ENCODE results near the gene HEPACAM.

The HEPACAM gene

DNA sequence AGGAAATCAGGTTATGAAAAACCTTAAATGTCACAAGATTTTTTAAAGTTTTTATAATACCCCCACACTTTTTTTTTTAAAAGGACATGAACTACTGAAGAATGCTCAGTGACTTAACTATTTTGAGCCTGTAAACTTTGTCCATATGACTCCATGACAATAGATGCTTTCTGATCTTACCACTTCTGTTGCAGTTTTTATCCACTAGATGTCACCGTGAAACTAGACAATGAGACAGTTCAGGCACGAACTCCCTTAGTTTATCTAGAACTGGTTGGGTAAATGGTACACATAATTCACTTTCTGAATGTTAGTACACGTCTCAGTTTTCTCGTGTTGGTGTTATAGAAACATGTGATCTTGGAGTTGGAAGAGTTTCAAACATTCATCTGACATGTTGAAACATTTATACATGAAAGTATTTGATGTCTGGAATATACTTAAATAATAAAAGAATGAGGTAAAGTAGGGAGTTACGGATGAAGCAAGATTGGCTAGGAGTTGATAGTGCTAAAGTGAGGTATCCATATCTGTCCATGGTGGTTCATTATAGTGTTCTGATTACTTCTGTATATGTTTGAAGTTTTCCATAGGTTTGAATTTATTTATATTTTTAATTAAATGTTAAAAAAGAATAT, 26.2 kb upstream of the HEPACAM start:
- no peak for TF ChIP-seq PAX5 (IDR thresholded peaks at IDR 0.05; ENCODE audit: insufficient read depth, low read length, severe bottlenecking)
- no peak for TF ChIP-seq POLR2AphosphoS5 (IDR thresholded peaks at IDR 0.05; ENCODE audit: low read depth, low read length)
- TF ChIP-seq POLR2A (IDR thresholded peaks at IDR 0.05; ENCODE audit: low read depth, low read length), result no peak
- TF ChIP-seq POU2F2 (IDR thresholded peaks at IDR 0.05; ENCODE audit: low read depth, low read length), result no peak
- peak; percentile 89 for FAIRE-seq
- peak; percentile 19 for DNase-seq (ENCODE audit: insufficient read length, low spot score)

GRCh38 chr11:124955035-124955434, 19.2 kb upstream of the HEPACAM start:
- peak; percentile 9 for FAIRE-seq

DNA sequence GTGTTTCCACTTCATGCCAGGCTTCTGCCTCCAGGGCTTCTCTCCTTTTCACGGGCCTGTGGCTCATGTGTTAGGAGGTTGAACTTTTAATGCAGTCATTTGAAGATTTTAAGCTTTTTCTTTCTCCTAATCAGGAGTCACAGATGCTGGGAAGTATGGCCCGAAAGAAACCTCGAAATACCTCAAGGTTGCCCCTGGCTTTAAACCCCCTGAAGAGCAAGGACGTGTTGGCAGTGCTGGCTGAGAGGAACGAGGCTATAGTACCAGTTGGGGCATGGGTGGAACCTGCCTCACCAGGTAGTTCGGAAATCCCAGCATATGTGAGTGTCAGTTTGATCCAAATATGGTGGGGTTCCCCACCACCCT, 18.7 kb upstream of the HEPACAM start:
- TF ChIP-seq POLR2A (IDR thresholded peaks at IDR 0.05; ENCODE audit: low read depth, low read length) (no peak), TAF1 (IDR thresholded peaks at IDR 0.05; ENCODE audit: low read depth, low read length) (no peak), SPI1 (IDR thresholded peaks at IDR 0.05; ENCODE audit: low read depth, low read length) (no peak), PAX5 (IDR thresholded peaks at IDR 0.05; ENCODE audit: insufficient read depth, low read length, severe bottlenecking) (no peak), POU2F2 (IDR thresholded peaks at IDR 0.05; ENCODE audit: low read depth, low read length) (no peak), POLR2AphosphoS5 (IDR thresholded peaks at IDR 0.05; ENCODE audit: low read depth, low read length) (no peak)
- FAIRE-seq, result peak; percentile 61
- DNase-seq (ENCODE audit: insufficient read length, low spot score), result no peak

More at GRCh38 chr11:124955035-124955434, 19.2 kb upstream of the HEPACAM start:
- no peak for TF ChIP-seq SPI1 (IDR thresholded peaks at IDR 0.05; ENCODE audit: low read depth, low read length)
- no peak for DNase-seq (ENCODE audit: insufficient read length, low spot score)

GRCh38 chr11:124953753-124954589, 18.1 kb upstream of the HEPACAM start, which contains the start of gene CCDC15:
TSS of gene CCDC15 (plus strand) at chr11:124954202. CDS start at chr11:124954733, 531 bp downstream.
- DNase-seq (ENCODE audit: insufficient read length, low spot score) (peak; percentile 71), FAIRE-seq (peak; percentile 100)
- TF ChIP-seq PAX5 (IDR thresholded peaks at IDR 0.05; ENCODE audit: insufficient read depth, low read length, severe bottlenecking) (no peak), POLR2AphosphoS5 (IDR thresholded peaks at IDR 0.05; ENCODE audit: low read depth, low read length) (peak; percentile 97), SPI1 (IDR thresholded peaks at IDR 0.05; ENCODE audit: low read depth, low read length) (peak; percentile 40), TAF1 (IDR thresholded peaks at IDR 0.05; ENCODE audit: low read depth, low read length) (peak; percentile 66), POU2F2 (IDR thresholded peaks at IDR 0.05; ENCODE audit: low read depth, low read length) (peak; percentile 84), POLR2A (IDR thresholded peaks at IDR 0.05; ENCODE audit: low read depth, low read length) (peak; percentile 97)

DNA sequence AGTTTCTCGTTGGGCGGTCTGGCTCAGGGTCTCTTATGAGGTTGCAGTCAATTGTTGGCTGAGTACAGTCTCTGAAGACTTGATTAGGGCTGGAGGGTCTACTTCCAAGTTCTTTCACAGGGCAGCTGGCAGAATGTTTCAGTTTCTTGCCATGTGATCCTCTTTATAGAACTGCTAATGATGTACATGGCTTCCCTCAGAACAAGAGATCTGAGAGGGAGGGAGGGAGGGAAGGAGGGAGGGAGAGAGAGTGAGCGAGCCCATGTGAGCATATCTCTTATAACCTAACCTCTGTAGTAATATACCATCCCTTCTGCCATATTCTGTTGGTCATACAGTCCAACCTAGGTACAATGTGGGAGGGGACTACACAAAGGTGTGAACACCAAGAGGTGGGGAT, 15.5 kb upstream of the HEPACAM start:
- DNase-seq (ENCODE audit: insufficient read length, low spot score) (no peak), FAIRE-seq (no peak)
- TF ChIP-seq SPI1 (IDR thresholded peaks at IDR 0.05; ENCODE audit: low read depth, low read length), result no peak
- no peak for TF ChIP-seq TAF1 (IDR thresholded peaks at IDR 0.05; ENCODE audit: low read depth, low read length)
- TF ChIP-seq POU2F2 (IDR thresholded peaks at IDR 0.05; ENCODE audit: low read depth, low read length), result no peak
- TF ChIP-seq POLR2AphosphoS5 (IDR thresholded peaks at IDR 0.05; ENCODE audit: low read depth, low read length), result no peak
- no peak for TF ChIP-seq POLR2A (IDR thresholded peaks at IDR 0.05; ENCODE audit: low read depth, low read length)
- no peak for TF ChIP-seq PAX5 (IDR thresholded peaks at IDR 0.05; ENCODE audit: insufficient read depth, low read length, severe bottlenecking)

- TF ChIP-seq TAF1 (IDR thresholded peaks at IDR 0.05; ENCODE audit: low read depth, low read length) (no peak), SPI1 (IDR thresholded peaks at IDR 0.05; ENCODE audit: low read depth, low read length) (no peak), POU2F2 (IDR thresholded peaks at IDR 0.05; ENCODE audit: low read depth, low read length) (no peak), POLR2AphosphoS5 (IDR thresholded peaks at IDR 0.05; ENCODE audit: low read depth, low read length) (no peak), PAX5 (IDR thresholded peaks at IDR 0.05; ENCODE audit: insufficient read depth, low read length, severe bottlenecking) (no peak), POLR2A (IDR thresholded peaks at IDR 0.05; ENCODE audit: low read depth, low read length) (no peak)
- FAIRE-seq (no peak), DNase-seq (ENCODE audit: insufficient read length, low spot score) (no peak)
These were observed 14.9 kb upstream of the HEPACAM start for GRCh38 chr11:124950601-124951330.

- TF ChIP-seq POLR2A (IDR thresholded peaks at IDR 0.05; ENCODE audit: low read depth, low read length), result no peak
- no peak for TF ChIP-seq TAF1 (IDR thresholded peaks at IDR 0.05; ENCODE audit: low read depth, low read length)
- TF ChIP-seq POLR2AphosphoS5 (IDR thresholded peaks at IDR 0.05; ENCODE audit: low read depth, low read length), result no peak
- TF ChIP-seq POU2F2 (IDR thresholded peaks at IDR 0.05; ENCODE audit: low read depth, low read length), result no peak
- no peak for DNase-seq (ENCODE audit: insufficient read length, low spot score)
- FAIRE-seq, result no peak
These were observed 10.9 kb upstream of the HEPACAM start for GRCh38 chr11:124946735-124947141.

DNA sequence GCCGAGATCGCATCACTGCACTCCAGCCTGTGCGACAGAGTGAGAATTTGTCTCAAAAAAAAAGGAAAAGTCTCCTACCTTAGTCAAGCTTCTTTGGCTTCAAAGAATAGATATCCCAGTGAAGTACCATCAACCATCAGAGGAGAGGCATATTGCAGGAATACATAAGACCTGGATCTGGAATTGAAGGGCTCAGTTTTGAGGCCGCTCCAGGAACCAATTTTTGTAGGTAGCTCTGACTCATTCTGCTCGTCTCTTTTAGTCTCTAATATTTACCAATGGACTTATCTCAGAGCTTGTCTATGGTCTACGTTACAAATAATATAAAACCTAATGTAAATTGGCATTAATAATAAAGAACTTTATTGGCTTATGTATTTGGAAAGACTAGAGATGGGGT, 10.0 kb upstream of the HEPACAM start:
- FAIRE-seq (no peak), DNase-seq (ENCODE audit: insufficient read length, low spot score) (no peak)
- TF ChIP-seq TAF1 (IDR thresholded peaks at IDR 0.05; ENCODE audit: low read depth, low read length), result no peak
- TF ChIP-seq POLR2A (IDR thresholded peaks at IDR 0.05; ENCODE audit: low read depth, low read length), result no peak
- TF ChIP-seq POU2F2 (IDR thresholded peaks at IDR 0.05; ENCODE audit: low read depth, low read length), result no peak
- no peak for TF ChIP-seq SPI1 (IDR thresholded peaks at IDR 0.05; ENCODE audit: low read depth, low read length)
- no peak for TF ChIP-seq POLR2AphosphoS5 (IDR thresholded peaks at IDR 0.05; ENCODE audit: low read depth, low read length)
- no peak for TF ChIP-seq PAX5 (IDR thresholded peaks at IDR 0.05; ENCODE audit: insufficient read depth, low read length, severe bottlenecking)

GRCh38 chr11:124944565-124944964, 8.7 kb upstream of the HEPACAM start:
- FAIRE-seq, result no peak
- TF ChIP-seq TAF1 (IDR thresholded peaks at IDR 0.05; ENCODE audit: low read depth, low read length) (no peak), SPI1 (IDR thresholded peaks at IDR 0.05; ENCODE audit: low read depth, low read length) (no peak), POU2F2 (IDR thresholded peaks at IDR 0.05; ENCODE audit: low read depth, low read length) (no peak), POLR2A (IDR thresholded peaks at IDR 0.05; ENCODE audit: low read depth, low read length) (no peak), PAX5 (IDR thresholded peaks at IDR 0.05; ENCODE audit: insufficient read depth, low read length, severe bottlenecking) (no peak), POLR2AphosphoS5 (IDR thresholded peaks at IDR 0.05; ENCODE audit: low read depth, low read length) (no peak)

More at GRCh38 chr11:124944565-124944964, 8.7 kb upstream of the HEPACAM start:
- no peak for DNase-seq (ENCODE audit: insufficient read length, low spot score)

All from GM12891 (cell line).